Left lung (tissue), 10 donors: ENCODE results near the gene PLIN1. TPM values are rescaled to one million over a fixed set of nuclear protein-coding genes. Genes with fewer than 3 reads are reported as not detected.
A peak's percentile ranks its signal among the peaks of the same experiment; 100 is the strongest.

ENCODE experiments used
- ATAC-seq: fragments of 200-7000 bp; cut with Tn5 transposase; one replicate; pipeline ENCODE4 v1.9.1; 2020; ENCODE audit warnings: moderate library complexity
- DNase-seq, 4 donors: peaks; one replicate each; pipeline ENCODE4 v3.0.0-alpha.2; 2013 to 2020
- H3K27ac ChIP-seq, 2 donors: fragments of 200-600 bp; sonication (generic) in 1 of 2; one replicate each; pipeline versions ENCODE4 v1.5.0 to v1.8.0; 2020 to 2021
- H3K27me3 ChIP-seq, 2 donors: fragments of 200-600 bp; sonication (generic) in 1 of 2; one replicate each; pipeline versions ENCODE4 v1.5.0 to v1.8.0; 2020 to 2021
- H3K36me3 ChIP-seq, 2 donors: fragments of 200-600 bp; sonication (generic) in 1 of 2; one replicate each; pipeline versions ENCODE4 v1.5.0 to v1.8.0; 2020 to 2021
- H3K4me1 ChIP-seq, 2 donors: fragments of 200-600 bp; one replicate each; pipeline ENCODE4 v1.8.0; 2021
- H3K4me3 ChIP-seq, 2 donors: fragments of 200-600 bp; sonication (generic) in 1 of 2; one replicate each; pipeline versions ENCODE4 v1.5.0 to v1.8.0; 2020 to 2021; ENCODE audit warnings: mild to moderate bottlenecking in 1 of 2
- H3K9me3 ChIP-seq, 2 donors: fragments of 200-600 bp; sonication (generic) in 1 of 2; one replicate each; pipeline versions ENCODE4 v1.5.0 to v1.8.0; 2020 to 2021
- CTCF ChIP-seq, 2 donors: fragments of 200-600 bp; sonication (generic) in 1 of 2; IDR thresholded peaks; one replicate each; pipeline versions ENCODE4 v1.5.0 to v1.8.0; 2021; ENCODE audit warnings: antibody characterized with exemption in 2 of 2
- intact Hi-C, 2 donors: fragments of 100-400 bp; cut with DNase I; formaldehyde crosslinking; loops; one replicate each; pipeline versions ENCODE4 v1.11.2 to v1.14.2; 2022
- polyA plus RNA-seq, 6 donors: library from polyadenylated mRNA; unstranded; fragments of 120-200 nt; gene quantifications; one replicate each; pipeline ENCODE4 v1.2.1, GENCODE V29; 2013; ENCODE audit not compliant: insufficient read length in 6 of 6
- total RNA-seq, 2 donors: library from RNA; stranded (reverse); fragmentation: NEBNext Ultra II Directional; extraction: Animal tissue kit (Norgen Biotek cat#: 25700); gene quantifications; one replicate each; pipeline ENCODE4 v1.2.1, GENCODE V29; 2021
- donor health status: DM: no; HTN: yes; CAD: no.
- donor health status: DM: no; HTN: no; CAD: no.

Gene PLIN1
- total and polyA plus RNA-seq, 8 donors: 0.37 to 1.7 (median 0.88) TPM

GRCh38 chr15:89669309-89669865 is 9.8 kb downstream of the PLIN1 start:
- Histone ChIP-seq H3K36me3 (no peaks in the 10 kb centered on the region), H3K9me3 (no peaks in the 10 kb centered on the region), H3K4me1 (peaks cover 0 to 9% of the 10 kb centered on the region in 2 donors), H3K4me3 (no peak overlapping the region), H3K27me3 (peaks cover 0 to 17% of the 10 kb centered on the region in 2 donors), H3K27ac (no peak overlapping the region)
- DNase-seq (no peak), ATAC-seq (no peak)
- intact Hi-C loops: no loop called here
- no peak for TF ChIP-seq CTCF (IDR thresholded peaks at IDR 0.05)

DNA sequence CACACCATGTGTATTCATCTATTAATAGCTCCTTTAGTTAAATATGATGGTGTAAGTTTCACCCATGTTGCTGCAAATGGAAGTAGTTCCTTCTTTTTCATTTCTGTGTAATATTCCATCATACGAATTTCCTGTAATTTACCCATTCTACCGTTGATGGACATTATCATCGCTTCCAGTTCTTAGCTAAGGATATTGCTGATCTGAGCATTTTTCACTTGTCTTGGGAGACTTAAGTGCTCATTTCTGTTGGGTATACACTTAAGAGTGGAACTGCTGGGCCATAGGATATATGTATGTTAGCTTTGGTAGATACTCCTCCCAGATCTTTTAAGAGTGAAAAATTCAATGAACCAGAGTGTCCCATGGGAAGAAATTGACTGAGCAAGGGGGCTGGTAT is 11.0 kb downstream of the PLIN1 start:
- no peak overlapping the region for H3K27ac ChIP-seq
- intact Hi-C loops: no loop called here
- no peaks in the 10 kb centered on the region for H3K9me3 ChIP-seq
- peaks cover 0 to 20% of the 10 kb centered on the region in 2 donors for H3K27me3 ChIP-seq
- no peak for TF ChIP-seq CTCF (IDR thresholded peaks at IDR 0.05)
- peaks cover 0 to 9% of the 10 kb centered on the region in 2 donors for H3K4me1 ChIP-seq
- no peak overlapping the region for H3K4me3 ChIP-seq
- no peaks in the 10 kb centered on the region for H3K36me3 ChIP-seq
- ATAC-seq: no peak
- DNase-seq: no peak

DNA sequence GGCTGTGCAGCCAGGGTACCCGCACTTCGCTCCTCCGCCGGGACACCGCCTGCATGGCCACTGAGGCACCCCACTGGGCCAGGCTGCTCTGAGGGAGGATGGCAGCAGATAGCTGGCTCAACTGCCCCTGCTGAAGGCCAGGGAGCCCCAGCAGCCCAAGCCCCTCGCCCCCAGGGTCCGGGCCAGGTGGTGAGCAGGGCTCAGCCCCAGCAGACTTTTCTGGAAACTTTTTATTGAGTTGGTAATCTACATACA is 11.5 kb downstream of the PLIN1 start:
- no peak overlapping the region for H3K27ac ChIP-seq
- no peak for TF ChIP-seq CTCF (IDR thresholded peaks at IDR 0.05)
- ATAC-seq (no peak), DNase-seq (no peak)
- intact Hi-C loops: no loop called here
- H3K4me1 ChIP-seq: peaks cover 2 to 9% of the 10 kb centered on the region in 2 donors
- H3K36me3 ChIP-seq: no peaks in the 10 kb centered on the region
- peaks cover 0 to 20% of the 10 kb centered on the region in 2 donors for H3K27me3 ChIP-seq
- H3K4me3 ChIP-seq: no peak overlapping the region
- no peaks in the 10 kb centered on the region for H3K9me3 ChIP-seq

GRCh38 chr15:89666858-89667705 is 12.1 kb downstream of the PLIN1 start:
- no peak overlapping the region for H3K27ac ChIP-seq
- DNase-seq (no peak), ATAC-seq (no peak)
- intact Hi-C loops: no loop called here
- peaks cover 3 to 9% of the 10 kb centered on the region in 2 donors for H3K4me1 ChIP-seq
- TF ChIP-seq CTCF (IDR thresholded peaks at IDR 0.05): no peak
- H3K36me3 ChIP-seq: no peaks in the 10 kb centered on the region
- no peaks in the 10 kb centered on the region for H3K9me3 ChIP-seq
- peaks cover 0 to 20% of the 10 kb centered on the region in 2 donors for H3K27me3 ChIP-seq
- H3K4me3 ChIP-seq: no peak overlapping the region

- H3K27ac ChIP-seq: peak overlapping the region in 1 of 2 donors; percentile 72
- no peaks in the 10 kb centered on the region for H3K36me3 ChIP-seq
- no peaks in the 10 kb centered on the region for H3K9me3 ChIP-seq
- peaks cover 3 to 9% of the 10 kb centered on the region in 2 donors for H3K4me1 ChIP-seq
- peaks cover 0 to 20% of the 10 kb centered on the region in 2 donors for H3K27me3 ChIP-seq
- intact Hi-C loops: no loop called here
- peak overlapping the region in 1 of 2 donors; percentile 38 for H3K4me3 ChIP-seq
- no peak for DNase-seq
- TF ChIP-seq CTCF (IDR thresholded peaks at IDR 0.05): no peak
- peak; percentile 8 for ATAC-seq
These were observed 12.8 kb downstream of the PLIN1 start for GRCh38 chr15:89666184-89666857.
